ENCODE measurements around the gene SMIM1. TPM values are rescaled to one million over a fixed set of nuclear protein-coding genes. Genes with fewer than 3 reads are reported as not detected.

The SMIM1 gene
- total and polyA plus RNA-seq, 2 donors (not counting 3 experiments of a cell fraction or from before 2014, with no cell fraction given): 1.4 to 2.9 TPM

DNA sequence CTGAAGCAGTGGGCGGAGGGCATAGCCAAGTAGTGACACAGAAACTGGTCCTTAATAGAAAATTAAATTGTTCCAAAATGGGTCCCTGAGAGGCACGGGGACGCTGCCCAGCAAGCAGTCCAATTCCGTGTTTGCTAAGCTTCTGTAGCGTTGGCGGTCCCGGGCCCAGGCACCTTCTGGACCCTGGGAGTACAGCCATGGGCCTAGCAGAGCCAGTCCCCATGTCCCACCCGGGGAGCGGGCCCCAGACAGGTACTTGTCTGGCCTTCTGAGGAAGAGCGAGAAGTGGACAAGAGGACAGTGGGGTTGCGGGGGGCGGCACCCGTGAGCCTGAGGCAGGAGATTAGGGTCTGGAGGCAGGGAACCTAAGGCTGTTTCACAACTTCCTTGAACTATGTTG lies 31.8 kb upstream of the SMIM1 start:
- FAIRE-seq (no peak), DNase-seq (ENCODE audit: low read depth, low spot score) (no peak)
- TF ChIP-seq, protein P1, sequence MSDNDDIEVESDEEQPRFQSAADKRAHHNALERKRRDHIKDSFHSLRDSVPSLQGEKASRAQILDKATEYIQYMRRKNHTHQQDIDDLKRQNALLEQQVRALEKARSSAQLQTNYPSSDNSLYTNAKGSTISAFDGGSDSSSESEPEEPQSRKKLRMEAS (IDR thresholded peaks at IDR 0.05; ENCODE audit: insufficient read depth, insufficient read length): no peak
- no peak for TF ChIP-seq POLR2AphosphoS5 (IDR thresholded peaks at IDR 0.05; ENCODE audit: insufficient read depth, low read depth, low read length)
- TF ChIP-seq MYC (IDR thresholded peaks at IDR 0.05; ENCODE audit: low read depth, low read length): no peak
- no peak for TF ChIP-seq GATA2 (IDR thresholded peaks at IDR 0.05; ENCODE audit: insufficient read depth, insufficient read length, low read depth, low read length)
- TF ChIP-seq EZH2 (IDR thresholded peaks at IDR 0.05; ENCODE audit: borderline replicate concordance, low read depth, low read length, severe bottlenecking): no peak
- no peak for TF ChIP-seq FOS (IDR thresholded peaks at IDR 0.05; ENCODE audit: borderline replicate concordance, insufficient read depth, low read length)
- ChIA-PET POLR2A (no interaction called here), CTCF (no interaction called here)
- no peak overlapping the region for H3K4me3 ChIP-seq (replicated peaks in 1 of 3; ENCODE audit: insufficient read depth in 1 of 3, low read depth in 1 of 3, low read length in 3 of 3)
- BruUV-seq (replicated peaks): no TSS peak
- no peaks in the 10 kb centered on the region for H3K9me3 ChIP-seq (replicated peaks; ENCODE audit: control insufficient read depth, insufficient read depth, low read length)
- peaks cover 2% of the 10 kb centered on the region for H3K79me2 ChIP-seq (ENCODE audit: control insufficient read depth, insufficient read depth, low read length)
- H3K9ac ChIP-seq (replicated peaks; ENCODE audit: extremely low read depth, insufficient read depth, low read length): no peak overlapping the region
- H3K36me3 ChIP-seq (ENCODE audit: control insufficient read depth in 2 of 2, extremely low read depth in 1 of 2, insufficient read depth in 2 of 2, low read length in 2 of 2): peaks cover 4 to 28% of the 10 kb centered on the region in 2 experiments
- H2AFZ ChIP-seq (ENCODE audit: low read depth, low read length): no peak overlapping the region
- H3K4me1 ChIP-seq (ENCODE audit: control insufficient read depth, extremely low read depth, insufficient read depth, low read length): no peaks in the 10 kb centered on the region
- intact Hi-C loops (cut with micrococcal nuclease) (no loop called here), dilution Hi-C loops (cut with MboI; ENCODE audit: extremely low pct_ligation_motif_present, low sequenced_read_pairs) (no loop called here)
- H3K9me1 ChIP-seq (replicated peaks; ENCODE audit: control insufficient read depth, extremely low read depth, insufficient read depth, low read length): no peaks in the 10 kb centered on the region
- H3K27ac ChIP-seq (ENCODE audit: insufficient read depth, low read depth, low read length): no peak overlapping the region
- no peaks in the 10 kb centered on the region for H4K20me1 ChIP-seq (replicated peaks; ENCODE audit: control insufficient read depth, extremely low read depth, insufficient read depth, low read length)
- no peaks in the 10 kb centered on the region for H3K27me3 ChIP-seq (ENCODE audit: control insufficient read depth in 2 of 2, insufficient read depth in 2 of 2, low read length in 2 of 2)
- H3K4me2 ChIP-seq (ENCODE audit: insufficient read depth, low read length): no peak overlapping the region

DNA sequence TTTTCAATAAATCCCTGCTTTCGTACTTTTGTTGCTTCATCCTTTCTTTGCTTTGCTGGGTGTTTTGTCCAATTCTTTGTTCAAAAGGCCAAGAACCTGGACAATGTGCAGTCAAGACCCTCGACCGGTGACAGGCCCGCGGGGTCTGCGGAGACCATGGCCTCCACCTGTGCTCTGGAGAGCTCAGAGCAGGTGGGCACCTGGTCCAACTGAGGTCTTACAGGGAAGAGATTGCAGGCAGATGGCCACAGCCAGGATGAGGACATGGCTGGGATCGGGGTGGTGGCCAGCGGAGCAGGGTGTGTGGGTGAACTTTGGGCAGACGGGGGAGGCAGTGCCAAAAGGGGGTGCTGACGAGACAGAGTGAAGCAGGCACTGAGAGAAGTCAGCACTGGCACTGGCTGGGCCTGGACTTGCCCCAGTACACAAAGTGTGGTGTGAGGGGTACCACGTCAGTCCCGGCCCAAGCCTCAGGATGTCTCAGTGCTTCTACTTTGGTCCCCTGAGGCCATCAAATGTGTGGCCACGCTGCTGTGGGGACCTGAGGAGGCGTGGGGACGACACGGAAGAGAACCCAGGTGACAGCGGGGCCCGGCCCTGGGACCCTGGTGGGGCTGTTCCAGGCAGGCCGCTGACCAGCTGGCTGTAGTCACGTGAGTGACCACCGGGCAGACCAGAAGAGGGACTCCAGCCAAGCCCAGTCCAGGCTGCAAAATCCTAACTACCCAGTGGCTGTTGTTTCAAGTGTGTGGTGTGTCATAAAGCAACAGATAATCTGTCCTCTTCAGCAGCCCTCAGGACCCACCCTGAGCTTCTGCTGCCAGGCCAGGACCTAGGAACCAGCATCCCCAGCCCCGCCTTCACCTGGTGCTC lies 30.7 kb upstream of the SMIM1 start:
- DNase-seq (ENCODE audit: low read depth, low spot score) (no peak), FAIRE-seq (no peak)
- Histone ChIP-seq H3K9ac (replicated peaks; ENCODE audit: extremely low read depth, insufficient read depth, low read length) (no peak overlapping the region), H2AFZ (ENCODE audit: low read depth, low read length) (no peak overlapping the region), H3K4me3 (replicated peaks in 1 of 3; ENCODE audit: insufficient read depth in 1 of 3, low read depth in 1 of 3, low read length in 3 of 3) (no peak overlapping the region), H3K27me3 (ENCODE audit: control insufficient read depth in 2 of 2, insufficient read depth in 2 of 2, low read length in 2 of 2) (no peaks in the 10 kb centered on the region), H3K4me2 (ENCODE audit: insufficient read depth, low read length) (no peak overlapping the region), H3K9me3 (replicated peaks; ENCODE audit: control insufficient read depth, insufficient read depth, low read length) (no peaks in the 10 kb centered on the region), H3K79me2 (ENCODE audit: control insufficient read depth, insufficient read depth, low read length) (peaks cover 5% of the 10 kb centered on the region), H3K27ac (ENCODE audit: insufficient read depth, low read depth, low read length) (no peak overlapping the region), H3K9me1 (replicated peaks; ENCODE audit: control insufficient read depth, extremely low read depth, insufficient read depth, low read length) (no peaks in the 10 kb centered on the region), H4K20me1 (replicated peaks; ENCODE audit: control insufficient read depth, extremely low read depth, insufficient read depth, low read length) (no peaks in the 10 kb centered on the region), H3K36me3 (ENCODE audit: control insufficient read depth in 2 of 2, extremely low read depth in 1 of 2, insufficient read depth in 2 of 2, low read length in 2 of 2) (peaks cover 4 to 26% of the 10 kb centered on the region in 2 experiments), H3K4me1 (ENCODE audit: control insufficient read depth, extremely low read depth, insufficient read depth, low read length) (peaks cover 5% of the 10 kb centered on the region)
- dilution Hi-C loops (cut with MboI; ENCODE audit: extremely low pct_ligation_motif_present, low sequenced_read_pairs): no loop called here
- BruUV-seq (replicated peaks): no TSS peak
- TF ChIP-seq EZH2 (IDR thresholded peaks at IDR 0.05; ENCODE audit: borderline replicate concordance, low read depth, low read length, severe bottlenecking): no peak
- no peak for TF ChIP-seq JUN (IDR thresholded peaks at IDR 0.05; ENCODE audit: borderline replicate concordance, insufficient read depth, insufficient read length, low read depth)
- TF ChIP-seq, protein P1 (IDR thresholded peaks at IDR 0.05; ENCODE audit: insufficient read depth, insufficient read length): no peak
- TF ChIP-seq POLR2A (IDR thresholded peaks at IDR 0.05; ENCODE audit: low read depth, low read length): no peak
- TF ChIP-seq, protein P2, sequence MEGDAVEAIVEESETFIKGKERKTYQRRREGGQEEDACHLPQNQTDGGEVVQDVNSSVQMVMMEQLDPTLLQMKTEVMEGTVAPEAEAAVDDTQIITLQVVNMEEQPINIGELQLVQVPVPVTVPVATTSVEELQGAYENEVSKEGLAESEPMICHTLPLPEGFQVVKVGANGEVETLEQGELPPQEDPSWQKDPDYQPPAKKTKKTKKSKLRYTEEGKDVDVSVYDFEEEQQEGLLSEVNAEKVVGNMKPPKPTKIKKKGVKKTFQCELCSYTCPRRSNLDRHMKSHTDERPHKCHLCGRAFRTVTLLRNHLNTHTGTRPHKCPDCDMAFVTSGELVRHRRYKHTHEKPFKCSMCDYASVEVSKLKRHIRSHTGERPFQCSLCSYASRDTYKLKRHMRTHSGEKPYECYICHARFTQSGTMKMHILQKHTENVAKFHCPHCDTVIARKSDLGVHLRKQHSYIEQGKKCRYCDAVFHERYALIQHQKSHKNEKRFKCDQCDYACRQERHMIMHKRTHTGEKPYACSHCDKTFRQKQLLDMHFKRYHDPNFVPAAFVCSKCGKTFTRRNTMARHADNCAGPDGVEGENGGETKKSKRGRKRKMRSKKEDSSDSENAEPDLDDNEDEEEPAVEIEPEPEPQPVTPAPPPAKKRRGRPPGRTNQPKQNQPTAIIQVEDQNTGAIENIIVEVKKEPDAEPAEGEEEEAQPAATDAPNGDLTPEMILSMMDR (IDR thresholded peaks at IDR 0.05; ENCODE audit: extremely low read depth in 1 of 2, insufficient read depth in 1 of 2, low read depth in 1 of 2, low read length in 2 of 2): no peak
- TF ChIP-seq MYC (IDR thresholded peaks at IDR 0.05; ENCODE audit: low read depth, low read length): no peak
- no peak for TF ChIP-seq FOS (IDR thresholded peaks at IDR 0.05; ENCODE audit: borderline replicate concordance, insufficient read depth, low read length)
- no peak for TF ChIP-seq POLR2AphosphoS5 (IDR thresholded peaks at IDR 0.05; ENCODE audit: insufficient read depth, low read depth, low read length)
- no peak for TF ChIP-seq GATA2 (IDR thresholded peaks at IDR 0.05; ENCODE audit: insufficient read depth, insufficient read length, low read depth, low read length)
- ChIA-PET POLR2A (no interaction called here), CTCF (interaction anchor here (1.0 kb wide), 1 partner anchor 17 kb away, joined by 3 read pairs; no protein-coding TSS in a partner anchor)
- intact Hi-C loops (cut with micrococcal nuclease): no loop called here

Data from endothelial cell of umbilical vein (primary cell).